Vagina (tissue), 2 donors: ENCODE data around the gene BRSK2.

ENCODE experiments used
- CTCF ChIP-seq, 3 experiments: fragments of 450-650 bp in 2 of 3; fragments of 200-600 bp in 1 of 3; sonication (generic) in 1 of 3; IDR thresholded peaks; one replicate each; pipeline ENCODE4 v1.5.1; 2017 to 2019; ENCODE audit warnings: antibody characterized with exemption in 3 of 3, mild to moderate bottlenecking in 2 of 3, moderate library complexity in 2 of 3
- POLR2A ChIP-seq, 2 donors: fragments of 450-650 bp; IDR thresholded peaks; one replicate each; pipeline ENCODE4 v1.6.1; 2017; ENCODE audit warnings: antibody characterized with exemption in 2 of 2, mild to moderate bottlenecking in 2 of 2, moderate library complexity in 2 of 2
- POLR2AphosphoS5 ChIP-seq, 2 donors: sonication (generic); formaldehyde crosslinking; IDR thresholded peaks; one replicate each; pipeline ENCODE4 v1.9.0; 2017; ENCODE audit warnings: antibody characterized with exemption in 2 of 2, mild to moderate bottlenecking in 2 of 2, low read depth in 1 of 2; ENCODE audit not compliant: insufficient read depth in 1 of 2

- no peak for TF ChIP-seq CTCF (IDR thresholded peaks at IDR 0.05)
- TF ChIP-seq POLR2A (IDR thresholded peaks at IDR 0.05), result no peak
- no peak for TF ChIP-seq POLR2AphosphoS5 (IDR thresholded peaks at IDR 0.05; ENCODE audit: insufficient read depth in 1 of 2, low read depth in 1 of 2)
Observed at GRCh38 chr11:1444823-1445422, 55.2 kb downstream of the BRSK2 start.
